ENCODE data around the gene EVX2.

EVX2 gene

GRCh38 chr2:176072951-176073904, 10.5 kb downstream of the EVX2 start:
- no peaks in the 10 kb centered on the region for H3K27me3 ChIP-seq (ENCODE audit: insufficient read depth, low read length)
- no peak overlapping the region for H2AFZ ChIP-seq (ENCODE audit: low read length)
- H3K27ac ChIP-seq (ENCODE audit: low read depth, low read length, poor library complexity, severe bottlenecking) = no peak overlapping the region
- no peaks in the 10 kb centered on the region for H3K9me2 ChIP-seq (ENCODE audit: low read depth, low read length)
- H3K9ac ChIP-seq (ENCODE audit: low read length) = no peak overlapping the region
- TF ChIP-seq EZH2 (IDR thresholded peaks at IDR 0.05; ENCODE audit: borderline replicate concordance, low read length) (no peak), CTCF (IDR thresholded peaks at IDR 0.05; ENCODE audit: low read length) (no peak)
- H3K9me3 ChIP-seq (ENCODE audit: low read length) = no peaks in the 10 kb centered on the region
- H4K20me1 ChIP-seq (ENCODE audit: insufficient read depth, low read length) = no peaks in the 10 kb centered on the region
- no peaks in the 10 kb centered on the region for H3K36me3 ChIP-seq (ENCODE audit: insufficient read depth, low read length)
- no peak overlapping the region for H3K4me3 ChIP-seq (ENCODE audit: low read depth, low read length, poor library complexity, severe bottlenecking)
- no peaks in the 10 kb centered on the region for H3K4me1 ChIP-seq (ENCODE audit: insufficient read depth, low read length, severe bottlenecking)
- H3F3A ChIP-seq (ENCODE audit: insufficient read depth, low read length) = no peaks in the 10 kb centered on the region
- H3K79me2 ChIP-seq (ENCODE audit: insufficient read depth, low read length) = no peaks in the 10 kb centered on the region
- no peak overlapping the region for H3K4me2 ChIP-seq (ENCODE audit: low read length)

GRCh38 chr2:176072292-176072669, 11.5 kb downstream of the EVX2 start:
- no peaks in the 10 kb centered on the region for H4K20me1 ChIP-seq (ENCODE audit: insufficient read depth, low read length)
- H3K4me1 ChIP-seq (ENCODE audit: insufficient read depth, low read length, severe bottlenecking) = no peaks in the 10 kb centered on the region
- no peak overlapping the region for H3K4me3 ChIP-seq (ENCODE audit: low read depth, low read length, poor library complexity, severe bottlenecking)
- H3K9me3 ChIP-seq (ENCODE audit: low read length) = no peaks in the 10 kb centered on the region
- TF ChIP-seq EZH2 (IDR thresholded peaks at IDR 0.05; ENCODE audit: borderline replicate concordance, low read length) (no peak), CTCF (IDR thresholded peaks at IDR 0.05; ENCODE audit: low read length) (no peak)
- no peaks in the 10 kb centered on the region for H3K9me2 ChIP-seq (ENCODE audit: low read depth, low read length)
- no peak overlapping the region for H3K27ac ChIP-seq (ENCODE audit: low read depth, low read length, poor library complexity, severe bottlenecking)
- H3F3A ChIP-seq (ENCODE audit: insufficient read depth, low read length) = no peaks in the 10 kb centered on the region
- no peak overlapping the region for H3K4me2 ChIP-seq (ENCODE audit: low read length)
- H2AFZ ChIP-seq (ENCODE audit: low read length) = no peak overlapping the region
- H3K9ac ChIP-seq (ENCODE audit: low read length) = no peak overlapping the region
- H3K36me3 ChIP-seq (ENCODE audit: insufficient read depth, low read length) = no peaks in the 10 kb centered on the region
- no peaks in the 10 kb centered on the region for H3K79me2 ChIP-seq (ENCODE audit: insufficient read depth, low read length)
- H3K27me3 ChIP-seq (ENCODE audit: insufficient read depth, low read length) = no peaks in the 10 kb centered on the region

GRCh38 chr2:176071330-176072291, 12.2 kb downstream of the EVX2 start:
- no peaks in the 10 kb centered on the region for H3K9me3 ChIP-seq (ENCODE audit: low read length)
- no peaks in the 10 kb centered on the region for H3K36me3 ChIP-seq (ENCODE audit: insufficient read depth, low read length)
- no peaks in the 10 kb centered on the region for H3K27me3 ChIP-seq (ENCODE audit: insufficient read depth, low read length)
- no peak overlapping the region for H3K4me3 ChIP-seq (ENCODE audit: low read depth, low read length, poor library complexity, severe bottlenecking)
- H3F3A ChIP-seq (ENCODE audit: insufficient read depth, low read length) = no peaks in the 10 kb centered on the region
- H4K20me1 ChIP-seq (ENCODE audit: insufficient read depth, low read length) = no peaks in the 10 kb centered on the region
- no peaks in the 10 kb centered on the region for H3K9me2 ChIP-seq (ENCODE audit: low read depth, low read length)
- no peak overlapping the region for H3K4me2 ChIP-seq (ENCODE audit: low read length)
- H3K79me2 ChIP-seq (ENCODE audit: insufficient read depth, low read length) = no peaks in the 10 kb centered on the region
- no peak overlapping the region for H2AFZ ChIP-seq (ENCODE audit: low read length)
- no peak overlapping the region for H3K27ac ChIP-seq (ENCODE audit: low read depth, low read length, poor library complexity, severe bottlenecking)
- H3K9ac ChIP-seq (ENCODE audit: low read length) = no peak overlapping the region
- H3K4me1 ChIP-seq (ENCODE audit: insufficient read depth, low read length, severe bottlenecking) = no peaks in the 10 kb centered on the region
- TF ChIP-seq EZH2 (IDR thresholded peaks at IDR 0.05; ENCODE audit: borderline replicate concordance, low read length) (no peak), CTCF (IDR thresholded peaks at IDR 0.05; ENCODE audit: low read length) (no peak)

Measured in OCI-LY1 (cell line).